Retinal pigment epithelial cell (primary cell): Measurements from ENCODE around the gene BARD1.

Experiments used
- DNase-seq: peaks from one replicate; pipeline ENCODE4 v3.0.0-alpha.2; 2010; ENCODE audit warnings: low read depth
- H3K4me3 ChIP-seq: 2 replicates; pipeline ENCODE4 v1.5.1; 2011; ENCODE audit warnings: mild to moderate bottlenecking, low read length, control low read depth, moderate library complexity
- CTCF ChIP-seq: conservative IDR thresholded peaks from 2 replicates; pipeline ENCODE4 v1.5.1; 2011; ENCODE audit warnings: low read depth, low read length, control low read depth, inconsistent platforms

The BARD1 gene

GRCh38 chr2:214808981-214809750 is at the start of gene BARD1:
TSS of gene BARD1 (minus strand) at chr2:214809683. CDS start at chr2:214809569, 114 bp downstream.
- no peak for DNase-seq

GRCh38 chr2:214856137-214856536 is 46.7 kb upstream of the BARD1 start:
- DNase-seq: peak; percentile 34

More at GRCh38 chr2:214808981-214809750, at the start of gene BARD1:
- no peak for TF ChIP-seq CTCF
- peak within 1 kb of the TSS; percentile 90 for H3K4me3 ChIP-seq

GRCh38 chr2:214853906-214854305 is 44.4 kb upstream of the BARD1 start:
- H3K4me3 ChIP-seq: no peak overlapping the region
- no peak for TF ChIP-seq CTCF
- DNase-seq: no peak

More at GRCh38 chr2:214856137-214856536, 46.7 kb upstream of the BARD1 start:
- no peak overlapping the region for H3K4me3 ChIP-seq
- TF ChIP-seq CTCF: no peak

- H3K4me3 ChIP-seq: no peak overlapping the region
- DNase-seq: no peak
- TF ChIP-seq CTCF: no peak
Measured at GRCh38 chr2:214843823-214844222, 34.3 kb upstream of the BARD1 start.

GRCh38 chr2:214839464-214839863 is 30.0 kb upstream of the BARD1 start:
- no peak overlapping the region for H3K4me3 ChIP-seq
- no peak for DNase-seq
- no peak for TF ChIP-seq CTCF

GRCh38 chr2:214837466-214837865 is 28.0 kb upstream of the BARD1 start:
- no peak overlapping the region for H3K4me3 ChIP-seq
- no peak for DNase-seq
- TF ChIP-seq CTCF: no peak

GRCh38 chr2:214836568-214836967 is 27.1 kb upstream of the BARD1 start:
- no peak for TF ChIP-seq CTCF
- no peak overlapping the region for H3K4me3 ChIP-seq
- no peak for DNase-seq
